Neural progenitor cell (in vitro differentiated cells): ENCODE data around the gene ZMIZ1.

Experiments used
- CTCF ChIP-seq: fragments of 200-600 bp; sonication (generic); IDR thresholded peaks from 2 replicates; pipeline ENCODE4 v1.5.1; 2017; ENCODE audit warnings: antibody characterized with exemption, mild to moderate bottlenecking
- EZH2phosphoT487 ChIP-seq: fragments of 200-600 bp; sonication (generic); IDR thresholded peaks from 2 replicates; pipeline ENCODE4 v1.6.1; 2017; ENCODE audit warnings: antibody characterized with exemption

GRCh38 chr10:79025199-79025832 lies 43.5 kb upstream of the ZMIZ1 start:
- TF ChIP-seq CTCF (no peak), EZH2phosphoT487 (no peak)
